ENCODE results near the gene DNAH8.
A peak's percentile ranks its signal among the peaks of the same experiment; 100 is the strongest.
"Not testable (repeated sequence)": the region's sequence is repeated elsewhere in the genome, so short reads cannot be mapped to it uniquely, and the experiment has no call there.

Gene DNAH8

GRCh38 chr6:38715016-38715689, at the start of gene DNAH8:
Gene DNAH8, plus strand, starts transcription at chr6:38715311. Its CDS starts 7,499 bp downstream, at chr6:38722810.
- no peak for DNase-seq (ENCODE audit: low spot score)

GRCh38 chr6:38671885-38672467, 43.1 kb upstream of the DNAH8 start:
- DNase-seq (ENCODE audit: low spot score) = peak; percentile 41

- DNase-seq (ENCODE audit: low spot score) = no peak
Observed at GRCh38 chr6:38673397-38674165, 41.5 kb upstream of the DNAH8 start.

- DNase-seq (ENCODE audit: low spot score) = no peak
Observed at GRCh38 chr6:38676236-38676973, 38.7 kb upstream of the DNAH8 start.

- DNase-seq (ENCODE audit: low spot score) = no peak
Observed at GRCh38 chr6:38676974-38677544, 38.1 kb upstream of the DNAH8 start.

- DNase-seq (ENCODE audit: low spot score) = no peak
Observed at GRCh38 chr6:38678178-38678760, 36.8 kb upstream of the DNAH8 start.

- no peak for DNase-seq (ENCODE audit: low spot score)
Observed at GRCh38 chr6:38679668-38680067, 35.4 kb upstream of the DNAH8 start.

GRCh38 chr6:38681850-38682249, 33.3 kb upstream of the DNAH8 start:
- DNase-seq (ENCODE audit: low spot score) = no peak

- no peak for DNase-seq (ENCODE audit: low spot score)
Observed at GRCh38 chr6:38684237-38684636, 30.9 kb upstream of the DNAH8 start.

GRCh38 chr6:38684904-38685303, 30.2 kb upstream of the DNAH8 start:
- no peak for DNase-seq (ENCODE audit: low spot score)

GRCh38 chr6:38686270-38687042, 28.7 kb upstream of the DNAH8 start:
- DNase-seq (ENCODE audit: low spot score) = no peak

GRCh38 chr6:38687043-38687353, 28.1 kb upstream of the DNAH8 start:
- no peak for DNase-seq (ENCODE audit: low spot score)

GRCh38 chr6:38687549-38687948, 27.6 kb upstream of the DNAH8 start:
- DNase-seq (ENCODE audit: low spot score) = no peak

- DNase-seq (ENCODE audit: low spot score) = no peak
Observed at GRCh38 chr6:38688579-38689087, 26.5 kb upstream of the DNAH8 start.

- DNase-seq (ENCODE audit: low spot score) = no peak
Observed at GRCh38 chr6:38695227-38695900, 19.7 kb upstream of the DNAH8 start.

GRCh38 chr6:38695933-38696332, 19.2 kb upstream of the DNAH8 start:
- DNase-seq (ENCODE audit: low spot score) = no peak

- DNase-seq (ENCODE audit: low spot score) = no peak
Observed at GRCh38 chr6:38696345-38696744, 18.8 kb upstream of the DNAH8 start.

GRCh38 chr6:38697846-38698245, 17.3 kb upstream of the DNAH8 start:
- no peak for DNase-seq (ENCODE audit: low spot score)

- DNase-seq (ENCODE audit: low spot score) = not testable (repeated sequence)
Observed at GRCh38 chr6:38699702-38700101, 15.4 kb upstream of the DNAH8 start.

- DNase-seq (ENCODE audit: low spot score) = no peak
Observed at GRCh38 chr6:38701551-38701950, 13.6 kb upstream of the DNAH8 start.

All from LoVo (cell line).